Measurements from ENCODE around the gene RNF145. TPM values are rescaled to one million over a fixed set of nuclear protein-coding genes. Genes with fewer than 3 reads are reported as not detected.

RNF145 gene
- total and polyA plus RNA-seq, 2 donors (not counting 1 experiment from before 2014, with no cell fraction given) = 24.5 to 57.2 TPM

DNA sequence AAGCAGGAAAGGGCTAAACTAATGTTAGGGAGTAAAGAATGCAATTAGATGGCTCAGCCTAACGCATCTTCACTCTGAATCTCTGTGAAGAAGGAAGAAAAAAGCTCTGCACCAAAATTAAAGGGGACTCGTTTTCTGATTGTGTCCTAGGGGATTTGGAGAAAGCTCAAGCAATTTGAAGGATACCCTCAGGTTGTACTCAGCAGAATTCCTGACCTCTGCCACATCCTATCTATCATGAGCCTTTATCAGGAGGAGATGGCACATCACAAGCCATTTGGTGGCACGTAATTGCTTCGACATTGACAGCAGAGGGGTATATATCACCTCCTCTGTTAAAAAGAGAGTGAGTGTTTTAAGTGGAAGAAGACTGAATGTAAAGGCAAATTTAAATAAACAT lies 77.4 kb downstream of the RNF145 start:
- POLR2A ChIA-PET = no interaction called here
- no peaks in the 10 kb centered on the region for H3K9me3 Mint-ChIP-seq (ENCODE audit: insufficient read depth)
- ATAC-seq (ENCODE audit: low read depth) (no peak), DNase-seq (no peak)
- TF ChIP-seq EZH2 (IDR thresholded peaks at IDR 0.05; ENCODE audit: borderline replicate concordance, insufficient read depth, low read depth, low read length, poor library complexity, severe bottlenecking) = no peak
- TF ChIP-seq, protein P1, sequence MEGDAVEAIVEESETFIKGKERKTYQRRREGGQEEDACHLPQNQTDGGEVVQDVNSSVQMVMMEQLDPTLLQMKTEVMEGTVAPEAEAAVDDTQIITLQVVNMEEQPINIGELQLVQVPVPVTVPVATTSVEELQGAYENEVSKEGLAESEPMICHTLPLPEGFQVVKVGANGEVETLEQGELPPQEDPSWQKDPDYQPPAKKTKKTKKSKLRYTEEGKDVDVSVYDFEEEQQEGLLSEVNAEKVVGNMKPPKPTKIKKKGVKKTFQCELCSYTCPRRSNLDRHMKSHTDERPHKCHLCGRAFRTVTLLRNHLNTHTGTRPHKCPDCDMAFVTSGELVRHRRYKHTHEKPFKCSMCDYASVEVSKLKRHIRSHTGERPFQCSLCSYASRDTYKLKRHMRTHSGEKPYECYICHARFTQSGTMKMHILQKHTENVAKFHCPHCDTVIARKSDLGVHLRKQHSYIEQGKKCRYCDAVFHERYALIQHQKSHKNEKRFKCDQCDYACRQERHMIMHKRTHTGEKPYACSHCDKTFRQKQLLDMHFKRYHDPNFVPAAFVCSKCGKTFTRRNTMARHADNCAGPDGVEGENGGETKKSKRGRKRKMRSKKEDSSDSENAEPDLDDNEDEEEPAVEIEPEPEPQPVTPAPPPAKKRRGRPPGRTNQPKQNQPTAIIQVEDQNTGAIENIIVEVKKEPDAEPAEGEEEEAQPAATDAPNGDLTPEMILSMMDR (IDR thresholded peaks at IDR 0.05) = no peak
- no peak overlapping the region for H3K4me2 ChIP-seq (replicated peaks; ENCODE audit: low read depth, low read length, poor library complexity, severe bottlenecking)
- no peaks in the 10 kb centered on the region for H3K27me3 ChIP-seq (replicated peaks in 1 of 4; ENCODE audit: control extremely low read depth in 1 of 4, control insufficient read depth in 3 of 4, insufficient read depth in 4 of 4, low read length in 3 of 4)
- no peak overlapping the region for H3K4me3 ChIP-seq (ENCODE audit: control extremely low read depth in 1 of 5, extremely low read depth in 1 of 5, insufficient read depth in 1 of 5, low read depth in 2 of 5, low read length in 4 of 5)
- peaks cover 7% of the 10 kb centered on the region for H3K27me3 Mint-ChIP-seq
- H2AFZ ChIP-seq (ENCODE audit: insufficient read depth, low read depth, low read length, poor library complexity, severe bottlenecking) = no peak overlapping the region
- no peaks in the 10 kb centered on the region for H3K36me3 ChIP-seq (replicated peaks in 1 of 2; ENCODE audit: control extremely low read depth in 1 of 2, control insufficient read depth in 1 of 2, extremely low read depth in 1 of 2, insufficient read depth in 2 of 2, low read length in 1 of 2)
- H3K4me1 Mint-ChIP-seq = no peaks in the 10 kb centered on the region
- no peaks in the 10 kb centered on the region for H4K20me1 ChIP-seq (ENCODE audit: control insufficient read depth, insufficient read depth, low read length, poor library complexity, severe bottlenecking)
- intact Hi-C loops (cut with micrococcal nuclease) = loop anchor here (5.0 kb wide), 1 partner anchor 1135 kb away; no protein-coding TSS in a partner anchor
- no CpG with 5 or more reads among the region's 4 CpGs for WGBS (ENCODE audit: insufficient coverage)
- CTCF ChIA-PET = interaction anchor here (0.6 to 3.0 kb wide), 39 partner anchors 10 to 1374 kb away, joined by 3 to 60 read pairs (median 5); no protein-coding TSS in a partner anchor
- H3K4me3 Mint-ChIP-seq = no peak overlapping the region
- H3K27ac ChIP-seq (ENCODE audit: low read length in 2 of 2) = no peak overlapping the region
- no peaks in the 10 kb centered on the region for H3K79me2 ChIP-seq (ENCODE audit: control insufficient read depth, insufficient read depth, low read length)
- H3K9ac ChIP-seq (ENCODE audit: low read length) = no peak overlapping the region
- H3K4me1 ChIP-seq (ENCODE audit: control insufficient read depth in 2 of 2, insufficient read depth in 2 of 2, low read length in 2 of 2) = no peaks in the 10 kb centered on the region
- H3K9me3 ChIP-seq (ENCODE audit: control extremely low read depth in 1 of 3, control insufficient read depth in 2 of 3, insufficient read depth in 1 of 3, low read length in 2 of 3) = no peaks in the 10 kb centered on the region
- H3K27ac Mint-ChIP-seq = no peak overlapping the region

DNA sequence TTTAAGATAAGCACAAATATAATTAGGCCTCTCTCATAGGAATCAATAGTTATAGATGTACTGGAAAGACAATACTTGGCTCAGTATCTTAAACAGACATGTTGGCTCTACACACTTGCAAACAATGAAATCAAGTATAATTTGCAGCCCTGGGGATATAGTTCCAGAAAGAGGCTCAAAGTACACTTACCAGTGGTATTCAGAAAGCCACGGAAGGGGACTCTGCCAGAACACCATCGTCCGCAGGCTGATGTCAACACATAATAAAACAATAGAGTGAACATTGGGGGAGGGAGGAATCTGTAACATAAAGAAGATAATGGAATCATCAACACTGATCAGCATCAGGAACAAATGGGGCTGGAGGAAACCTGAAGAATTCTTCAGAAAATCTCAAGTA lies 78.5 kb downstream of the RNF145 start:
- Histone ChIP-seq H2AFZ (ENCODE audit: insufficient read depth, low read depth, low read length, poor library complexity, severe bottlenecking) (no peak overlapping the region), H3K4me1 (ENCODE audit: control insufficient read depth in 2 of 2, insufficient read depth in 2 of 2, low read length in 2 of 2) (no peaks in the 10 kb centered on the region), H4K20me1 (ENCODE audit: control insufficient read depth, insufficient read depth, low read length, poor library complexity, severe bottlenecking) (no peaks in the 10 kb centered on the region), H3K27ac (ENCODE audit: low read length in 2 of 2) (no peak overlapping the region), H3K9me3 (ENCODE audit: control extremely low read depth in 1 of 3, control insufficient read depth in 2 of 3, insufficient read depth in 1 of 3, low read length in 2 of 3) (peaks cover 0 to 2% (median 0%) of the 10 kb centered on the region in 3 donors), H3K79me2 (ENCODE audit: control insufficient read depth, insufficient read depth, low read length) (no peaks in the 10 kb centered on the region), H3K27me3 (replicated peaks in 1 of 4; ENCODE audit: control extremely low read depth in 1 of 4, control insufficient read depth in 3 of 4, insufficient read depth in 4 of 4, low read length in 3 of 4) (no peaks in the 10 kb centered on the region), H3K36me3 (replicated peaks in 1 of 2; ENCODE audit: control extremely low read depth in 1 of 2, control insufficient read depth in 1 of 2, extremely low read depth in 1 of 2, insufficient read depth in 2 of 2, low read length in 1 of 2) (no peaks in the 10 kb centered on the region), H3K4me2 (replicated peaks; ENCODE audit: low read depth, low read length, poor library complexity, severe bottlenecking) (no peak overlapping the region), H3K9ac (ENCODE audit: low read length) (no peak overlapping the region), H3K4me3 (ENCODE audit: control extremely low read depth in 1 of 5, extremely low read depth in 1 of 5, insufficient read depth in 1 of 5, low read depth in 2 of 5, low read length in 4 of 5) (no peak overlapping the region)
- Mint-ChIP-seq H3K4me1 (no peaks in the 10 kb centered on the region), H3K4me3 (no peak overlapping the region), H3K27ac (no peak overlapping the region), H3K27me3 (peaks cover 7% of the 10 kb centered on the region), H3K9me3 (ENCODE audit: insufficient read depth) (no peaks in the 10 kb centered on the region)
- WGBS (ENCODE audit: insufficient coverage) = no CpG with 5 or more reads among the region's 3 CpGs
- TF ChIP-seq, protein P1 (IDR thresholded peaks at IDR 0.05) = no peak
- TF ChIP-seq EZH2 (IDR thresholded peaks at IDR 0.05; ENCODE audit: borderline replicate concordance, insufficient read depth, low read depth, low read length, poor library complexity, severe bottlenecking) = no peak
- no peak for ATAC-seq (ENCODE audit: low read depth)
- DNase-seq = no peak
- CTCF ChIA-PET = interaction anchor here (1.2 to 3.0 kb wide), 7 partner anchors 25 to 1387 kb away, joined by 3 to 50 read pairs (median 7); partner anchors contain the start of gene LSM11
- POLR2A ChIA-PET = interaction anchor here (0.6 kb wide), 1 partner anchor 876 kb away, joined by 6 read pairs; no protein-coding TSS in a partner anchor
- intact Hi-C loops (cut with micrococcal nuclease) = loop anchor here (5.0 kb wide), 1 partner anchor 1134 kb away; no protein-coding TSS in a partner anchor
